ENCODE data around the gene C21orf91.

DNA sequence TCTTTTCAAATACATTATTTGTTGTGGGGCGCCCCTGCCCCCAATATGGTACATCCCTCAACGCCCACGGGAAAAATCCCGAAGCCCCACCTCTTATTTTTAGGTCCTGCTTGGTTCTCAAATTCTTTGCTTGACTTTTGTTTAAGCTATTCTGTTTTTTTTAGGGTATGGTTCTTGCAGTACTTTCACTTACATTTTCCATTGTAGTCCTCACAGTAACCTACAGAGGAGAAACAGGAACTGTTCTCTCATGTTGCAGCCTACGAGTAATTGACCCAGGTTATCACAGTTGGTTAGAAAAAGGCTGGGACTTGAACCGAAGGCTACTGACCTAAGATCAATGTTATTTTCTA is 697 bp upstream of the C21orf91 start:
- TF ChIP-seq, protein P1, sequence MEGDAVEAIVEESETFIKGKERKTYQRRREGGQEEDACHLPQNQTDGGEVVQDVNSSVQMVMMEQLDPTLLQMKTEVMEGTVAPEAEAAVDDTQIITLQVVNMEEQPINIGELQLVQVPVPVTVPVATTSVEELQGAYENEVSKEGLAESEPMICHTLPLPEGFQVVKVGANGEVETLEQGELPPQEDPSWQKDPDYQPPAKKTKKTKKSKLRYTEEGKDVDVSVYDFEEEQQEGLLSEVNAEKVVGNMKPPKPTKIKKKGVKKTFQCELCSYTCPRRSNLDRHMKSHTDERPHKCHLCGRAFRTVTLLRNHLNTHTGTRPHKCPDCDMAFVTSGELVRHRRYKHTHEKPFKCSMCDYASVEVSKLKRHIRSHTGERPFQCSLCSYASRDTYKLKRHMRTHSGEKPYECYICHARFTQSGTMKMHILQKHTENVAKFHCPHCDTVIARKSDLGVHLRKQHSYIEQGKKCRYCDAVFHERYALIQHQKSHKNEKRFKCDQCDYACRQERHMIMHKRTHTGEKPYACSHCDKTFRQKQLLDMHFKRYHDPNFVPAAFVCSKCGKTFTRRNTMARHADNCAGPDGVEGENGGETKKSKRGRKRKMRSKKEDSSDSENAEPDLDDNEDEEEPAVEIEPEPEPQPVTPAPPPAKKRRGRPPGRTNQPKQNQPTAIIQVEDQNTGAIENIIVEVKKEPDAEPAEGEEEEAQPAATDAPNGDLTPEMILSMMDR (IDR thresholded peaks at IDR 0.05; ENCODE audit: low read depth, low read length): no peak
- TF ChIP-seq, protein P2, sequence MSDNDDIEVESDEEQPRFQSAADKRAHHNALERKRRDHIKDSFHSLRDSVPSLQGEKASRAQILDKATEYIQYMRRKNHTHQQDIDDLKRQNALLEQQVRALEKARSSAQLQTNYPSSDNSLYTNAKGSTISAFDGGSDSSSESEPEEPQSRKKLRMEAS (IDR thresholded peaks at IDR 0.05; ENCODE audit: low read depth, low read length): no peak
- TF ChIP-seq POLR2A (IDR thresholded peaks at IDR 0.05; ENCODE audit: extremely low read depth, insufficient read length): no peak
